Tibial nerve (tissue), 4 donors: ENCODE measurements around the gene C6orf89.

Source experiments
- CTCF ChIP-seq, 5 experiments: fragments of 200-600 bp in 3 of 5; fragments of 450-650 bp in 2 of 5; sonication (generic) in 3 of 5; IDR thresholded peaks; one replicate each; pipeline ENCODE4 v1.5.1; 2016 to 2019; ENCODE audit warnings: antibody characterized with exemption in 5 of 5, mild to moderate bottlenecking in 3 of 5, moderate library complexity in 2 of 5
- EP300 ChIP-seq, 2 donors: sonication (generic); formaldehyde crosslinking; IDR thresholded peaks; one replicate each; pipeline ENCODE4 v1.6.1; 2017; ENCODE audit warnings: antibody characterized with exemption in 2 of 2, mild to moderate bottlenecking in 1 of 2
- POLR2A ChIP-seq, 2 donors: fragments of 450-650 bp; IDR thresholded peaks; one replicate each; pipeline ENCODE4 v1.6.1; 2017; ENCODE audit warnings: antibody characterized with exemption in 2 of 2, mild to moderate bottlenecking in 2 of 2, moderate library complexity in 2 of 2

GRCh38 chr6:36956446-36956820 is 70.7 kb downstream of the C6orf89 start:
- no peak for TF ChIP-seq EP300 (IDR thresholded peaks at IDR 0.05)
- TF ChIP-seq POLR2A (IDR thresholded peaks at IDR 0.05) = no peak
- no peak for TF ChIP-seq CTCF (IDR thresholded peaks at IDR 0.05)
